Activated naive CD8-positive, alpha-beta T cell treated with anti-CD3 and anti-CD28 coated beads, Interleukin-2, amount 50 U/mL, for 24 hours (primary cell): ENCODE data around the gene KLF11.
"Not testable (repeated sequence)": the region's sequence is repeated elsewhere in the genome, so short reads cannot be mapped to it uniquely, and the experiment has no call there.

ENCODE experiments used
- ATAC-seq: fragments of 150-1000 bp; cut with Tn5 transposase; one replicate; pipeline ENCODE4 v1.10.0; 2021
- DNase-seq: peaks from one replicate; pipeline ENCODE4 v3.0.0; 2021
- H3K27ac Mint-ChIP-seq: one replicate; pipeline ENCODE4 v1.8.0; 2021; ENCODE audit warnings: mild to moderate bottlenecking, mixed read lengths
- H3K27me3 Mint-ChIP-seq: one replicate; pipeline ENCODE4 v1.8.0; 2021; ENCODE audit warnings: mixed read lengths
- H3K36me3 Mint-ChIP-seq: one replicate; pipeline ENCODE4 v1.8.0; 2021; ENCODE audit warnings: low read depth, mixed read lengths
- H3K4me1 Mint-ChIP-seq: one replicate; pipeline ENCODE4 v1.8.0; 2021; ENCODE audit warnings: mixed read lengths
- H3K4me3 Mint-ChIP-seq: one replicate; pipeline ENCODE4 v1.8.0; 2021; ENCODE audit warnings: mild to moderate bottlenecking, moderate library complexity, mixed read lengths
- H3K9me3 Mint-ChIP-seq: one replicate; pipeline ENCODE4 v1.8.0; 2021; ENCODE audit warnings: mixed read lengths

The KLF11 gene

GRCh38 chr2:10027660-10028330 is 15.6 kb upstream of the KLF11 start:
- no peaks in the 10 kb centered on the region for H3K27me3 Mint-ChIP-seq
- H3K4me1 Mint-ChIP-seq = peaks cover 20% of the 10 kb centered on the region
- no peak overlapping the region for H3K27ac Mint-ChIP-seq
- H3K4me3 Mint-ChIP-seq = no peak overlapping the region
- no peaks in the 10 kb centered on the region for H3K9me3 Mint-ChIP-seq
- no peak for DNase-seq
- ATAC-seq = no peak
- no peaks in the 10 kb centered on the region for H3K36me3 Mint-ChIP-seq

GRCh38 chr2:10028407-10028987 is 14.9 kb upstream of the KLF11 start:
- ATAC-seq (no peak), DNase-seq (no peak)
- Mint-ChIP-seq H3K27me3 (no peaks in the 10 kb centered on the region), H3K9me3 (no peaks in the 10 kb centered on the region), H3K36me3 (no peaks in the 10 kb centered on the region), H3K27ac (no peak overlapping the region), H3K4me3 (no peak overlapping the region), H3K4me1 (peaks cover 20% of the 10 kb centered on the region)

GRCh38 chr2:10028988-10029874 is 14.1 kb upstream of the KLF11 start:
- Mint-ChIP-seq H3K4me3 (peak overlapping the region; percentile 14), H3K27ac (no peak overlapping the region), H3K36me3 (no peaks in the 10 kb centered on the region), H3K4me1 (peaks cover 20% of the 10 kb centered on the region), H3K9me3 (no peaks in the 10 kb centered on the region), H3K27me3 (no peaks in the 10 kb centered on the region)
- DNase-seq (peak; percentile 63), ATAC-seq (peak; percentile 94)

- Mint-ChIP-seq H3K4me3 (peak overlapping the region; percentile 2), H3K27me3 (no peaks in the 10 kb centered on the region), H3K4me1 (peaks cover 22% of the 10 kb centered on the region), H3K36me3 (no peaks in the 10 kb centered on the region), H3K9me3 (no peaks in the 10 kb centered on the region), H3K27ac (no peak overlapping the region)
- DNase-seq (no peak), ATAC-seq (no peak)
These were observed 13.5 kb upstream of the KLF11 start for GRCh38 chr2:10029875-10030223.

GRCh38 chr2:10030311-10030736 is 13.0 kb upstream of the KLF11 start:
- H3K27me3 Mint-ChIP-seq = no peaks in the 10 kb centered on the region
- ATAC-seq (no peak), DNase-seq (no peak)
- no peak overlapping the region for H3K4me3 Mint-ChIP-seq
- no peaks in the 10 kb centered on the region for H3K36me3 Mint-ChIP-seq
- H3K4me1 Mint-ChIP-seq = peaks cover 26% of the 10 kb centered on the region
- no peak overlapping the region for H3K27ac Mint-ChIP-seq
- H3K9me3 Mint-ChIP-seq = no peaks in the 10 kb centered on the region

GRCh38 chr2:10030798-10031197 is 12.6 kb upstream of the KLF11 start:
- not testable (repeated sequence) for H3K9me3 Mint-ChIP-seq, H3K27me3 Mint-ChIP-seq, DNase-seq, H3K4me3 Mint-ChIP-seq, H3K27ac Mint-ChIP-seq, ATAC-seq, H3K36me3 Mint-ChIP-seq
- H3K4me1 Mint-ChIP-seq = peaks cover 29% of the 10 kb centered on the region

- Mint-ChIP-seq H3K4me1 (peaks cover 34% of the 10 kb centered on the region), H3K27me3 (no peaks in the 10 kb centered on the region), H3K9me3 (no peaks in the 10 kb centered on the region), H3K4me3 (no peak overlapping the region), H3K27ac (no peak overlapping the region), H3K36me3 (no peaks in the 10 kb centered on the region)
- no peak for DNase-seq
- ATAC-seq = no peak
These were observed 11.2 kb upstream of the KLF11 start for GRCh38 chr2:10031886-10032745.

- DNase-seq (no peak), ATAC-seq (no peak)
- Mint-ChIP-seq H3K36me3 (no peaks in the 10 kb centered on the region), H3K4me1 (peaks cover 37% of the 10 kb centered on the region), H3K9me3 (no peaks in the 10 kb centered on the region), H3K27ac (no peak overlapping the region), H3K4me3 (no peak overlapping the region), H3K27me3 (no peaks in the 10 kb centered on the region)
These were observed 10.6 kb upstream of the KLF11 start for GRCh38 chr2:10032746-10033105.

- no peak overlapping the region for H3K4me3 Mint-ChIP-seq
- H3K27ac Mint-ChIP-seq = no peak overlapping the region
- ATAC-seq = no peak
These were observed 9.9 kb upstream of the KLF11 start for GRCh38 chr2:10033251-10034006.

GRCh38 chr2:10034333-10035052 is 8.9 kb upstream of the KLF11 start:
- Mint-ChIP-seq H3K27ac (no peak overlapping the region), H3K27me3 (no peaks in the 10 kb centered on the region), H3K4me1 (peaks cover 27% of the 10 kb centered on the region), H3K36me3 (no peaks in the 10 kb centered on the region), H3K9me3 (no peaks in the 10 kb centered on the region), H3K4me3 (no peak overlapping the region)
- ATAC-seq = no peak
- no peak for DNase-seq

More at GRCh38 chr2:10033251-10034006, 9.9 kb upstream of the KLF11 start:
- Mint-ChIP-seq H3K9me3 (no peaks in the 10 kb centered on the region), H3K27me3 (no peaks in the 10 kb centered on the region), H3K36me3 (no peaks in the 10 kb centered on the region), H3K4me1 (peaks cover 36% of the 10 kb centered on the region)
- no peak for DNase-seq

- Mint-ChIP-seq H3K36me3 (no peaks in the 10 kb centered on the region), H3K27me3 (no peaks in the 10 kb centered on the region), H3K4me3 (no peak overlapping the region), H3K9me3 (no peaks in the 10 kb centered on the region), H3K27ac (no peak overlapping the region), H3K4me1 (peaks cover 21% of the 10 kb centered on the region)
- no peak for ATAC-seq
- no peak for DNase-seq
These were observed 8.3 kb upstream of the KLF11 start for GRCh38 chr2:10035053-10035422.

GRCh38 chr2:10035633-10036032 is 7.7 kb upstream of the KLF11 start:
- Mint-ChIP-seq H3K4me3 (no peak overlapping the region), H3K9me3 (no peaks in the 10 kb centered on the region), H3K27me3 (no peaks in the 10 kb centered on the region), H3K27ac (no peak overlapping the region), H3K36me3 (no peaks in the 10 kb centered on the region), H3K4me1 (peaks cover 20% of the 10 kb centered on the region)
- no peak for DNase-seq
- no peak for ATAC-seq

- Mint-ChIP-seq H3K4me3 (no peak overlapping the region), H3K9me3 (no peaks in the 10 kb centered on the region), H3K27me3 (no peaks in the 10 kb centered on the region), H3K27ac (no peak overlapping the region), H3K4me1 (peaks cover 17% of the 10 kb centered on the region), H3K36me3 (no peaks in the 10 kb centered on the region)
- DNase-seq = peak; percentile 52
- ATAC-seq = peak; percentile 86
These were observed 7.1 kb upstream of the KLF11 start for GRCh38 chr2:10036095-10036884.
